OCI-LY1 (cell line): ENCODE data around the gene NOX3.

Experiments
- CTCF ChIP-seq: fragments of 200-600 bp; sonication (generic), shearing (Covaris generic); IDR thresholded peaks from 2 replicates; pipeline ENCODE4 v1.5.1; 2017; ENCODE audit warnings: mild to moderate bottlenecking, antibody characterized with exemption, low read length, moderate library complexity, mixed read lengths
- EZH2 ChIP-seq: fragments of 200-600 bp; sonication (generic), shearing (Covaris generic); IDR thresholded peaks from 2 replicates; pipeline ENCODE4 v1.8.0; 2017; ENCODE audit warnings: borderline replicate concordance, mixed run types, mild to moderate bottlenecking, antibody characterized with exemption, low read length, moderate library complexity, mixed read lengths

- TF ChIP-seq CTCF: no peak
- no peak for TF ChIP-seq EZH2
These were observed 57.0 kb downstream of the NOX3 start for GRCh38 chr6:155398701-155399061.
